IPS DF 4.7 (cell line): ENCODE results near the gene XYLT1.

Source experiments
- DNase-seq: peaks from one replicate; pipeline ENCODE4 v3.0.0-alpha.2; 2013; ENCODE audit warnings: low spot score; ENCODE audit errors: extremely low read depth

XYLT1 gene

GRCh38 chr16:17125671-17126070 is 345.1 kb downstream of the XYLT1 start:
- no peak for DNase-seq

- no peak for DNase-seq
Measured at GRCh38 chr16:17117906-17118577, 352.7 kb downstream of the XYLT1 start.

- DNase-seq: no peak
Measured at GRCh38 chr16:17116595-17117322, 354.0 kb downstream of the XYLT1 start.

- DNase-seq: no peak
Measured at GRCh38 chr16:17109413-17109812, 361.3 kb downstream of the XYLT1 start.

DNA sequence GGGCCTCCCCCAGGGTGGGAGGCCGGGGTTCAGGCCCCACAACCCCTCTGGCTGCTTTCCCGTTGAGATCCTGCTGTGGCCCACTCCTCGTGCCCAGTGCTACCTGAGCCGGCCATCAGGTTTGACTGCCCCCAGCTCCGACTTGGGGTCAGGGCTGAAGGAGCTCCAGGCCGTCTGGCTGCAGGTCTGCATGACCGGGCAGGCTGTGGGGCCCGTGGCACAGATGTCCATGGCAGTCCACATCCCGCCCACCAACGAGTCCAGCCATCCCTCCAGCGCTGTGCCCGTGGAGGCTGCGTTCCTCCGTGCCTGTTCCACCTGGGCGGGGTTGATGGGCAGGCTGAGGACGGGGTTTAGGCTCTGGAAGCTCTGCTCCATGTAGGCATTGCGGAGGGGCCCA is 362.2 kb downstream of the XYLT1 start:
- DNase-seq: no peak

GRCh38 chr16:17107450-17107849 is 363.3 kb downstream of the XYLT1 start:
- no peak for DNase-seq

GRCh38 chr16:17106243-17106791 is 364.4 kb downstream of the XYLT1 start:
- DNase-seq: no peak

DNA sequence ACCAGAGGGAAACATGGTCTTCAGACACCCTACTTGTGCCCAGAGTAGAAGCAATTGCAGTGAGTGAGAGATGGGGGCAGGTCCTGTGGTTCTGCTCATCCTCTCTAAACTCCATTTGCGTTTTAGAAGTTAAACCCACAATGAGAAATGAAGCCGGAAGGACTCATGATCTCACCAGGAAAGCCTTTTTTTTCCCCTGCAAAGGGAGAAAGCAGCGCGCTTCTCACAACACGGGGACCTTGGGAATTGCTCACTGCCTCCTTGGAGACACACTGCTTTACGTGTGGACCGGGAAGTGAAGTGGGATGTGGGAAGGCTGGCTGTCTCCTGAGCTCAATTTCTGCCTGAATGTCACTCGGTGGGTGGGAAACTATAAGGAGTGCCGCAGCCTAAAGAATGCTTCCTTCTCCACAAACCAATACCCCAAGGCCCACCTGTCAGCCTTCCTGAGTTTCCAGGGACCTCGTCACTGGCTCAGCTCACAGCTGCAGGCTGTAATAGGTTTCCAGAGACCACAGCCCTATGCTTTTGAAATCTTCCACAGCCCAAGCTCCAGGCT is 365.4 kb downstream of the XYLT1 start:
- DNase-seq: no peak

GRCh38 chr16:17104654-17105053 is 366.1 kb downstream of the XYLT1 start:
- DNase-seq: no peak

DNA sequence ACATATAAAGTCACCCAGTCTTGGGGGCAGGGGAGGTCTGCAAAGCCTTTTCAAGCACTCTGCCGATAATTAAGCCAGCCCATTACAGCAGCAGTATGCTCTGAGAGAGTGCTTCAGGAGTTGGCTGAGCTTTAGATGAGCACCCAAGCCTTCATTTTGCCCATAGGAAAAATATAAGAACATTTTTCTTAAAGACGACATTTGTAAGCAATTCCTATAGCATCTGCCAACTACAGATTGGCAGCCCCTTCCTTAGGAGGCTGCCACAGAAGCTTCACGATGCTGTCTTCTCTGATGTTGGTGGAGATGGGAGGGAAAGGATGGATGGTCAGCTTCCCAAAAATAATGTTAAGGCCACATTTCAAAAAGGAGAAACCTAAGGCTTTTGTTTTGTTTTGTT is 367.5 kb downstream of the XYLT1 start:
- no peak for DNase-seq

GRCh38 chr16:17101646-17102045 is 369.1 kb downstream of the XYLT1 start:
- DNase-seq: peak; percentile 66

DNA sequence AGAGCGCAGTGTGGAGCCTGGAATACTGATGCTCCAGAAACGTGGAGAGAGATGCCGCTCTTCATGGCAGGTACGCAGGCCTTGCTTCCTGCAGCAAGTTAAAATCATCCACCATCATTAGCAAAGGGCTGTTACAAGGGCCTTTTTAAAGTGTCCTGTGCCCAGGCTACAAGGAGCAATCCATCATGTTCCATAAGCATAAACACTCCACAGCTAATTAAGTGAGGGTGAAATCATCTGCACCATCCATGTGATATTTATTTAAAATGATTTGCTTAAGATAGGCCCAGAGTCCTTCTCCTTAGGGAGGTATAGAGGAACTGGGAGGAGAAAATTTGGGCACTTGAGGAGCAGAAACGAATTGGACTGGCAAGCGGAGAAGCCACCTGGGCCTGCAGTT is 372.1 kb downstream of the XYLT1 start:
- no peak for DNase-seq

- DNase-seq: no peak
Measured at GRCh38 chr16:17084130-17084529, 386.6 kb downstream of the XYLT1 start.

- peak; percentile 91 for DNase-seq
Measured at GRCh38 chr16:17083628-17084027, 387.1 kb downstream of the XYLT1 start.

GRCh38 chr16:17082095-17082882 is 388.5 kb downstream of the XYLT1 start:
- peak; percentile 90 for DNase-seq

DNA sequence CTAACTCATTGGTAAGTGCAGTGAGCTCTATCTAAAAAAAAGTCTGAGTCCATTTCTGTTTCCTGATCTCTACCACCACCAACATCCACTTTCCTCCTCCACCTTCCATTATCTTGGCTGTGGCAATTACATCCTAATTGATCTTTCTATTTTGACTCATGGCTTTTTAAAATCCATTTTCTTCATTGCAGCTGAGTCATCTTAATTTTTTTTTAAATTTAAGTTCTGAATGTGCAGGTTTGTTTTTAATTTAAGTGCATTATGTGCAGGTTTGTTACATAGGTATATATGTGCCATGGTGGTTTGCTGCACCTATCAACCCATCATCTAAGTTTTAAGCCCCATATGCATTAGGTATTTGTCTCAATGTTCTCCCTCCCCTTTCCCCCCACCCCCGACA is 390.7 kb downstream of the XYLT1 start:
- no peak for DNase-seq

DNA sequence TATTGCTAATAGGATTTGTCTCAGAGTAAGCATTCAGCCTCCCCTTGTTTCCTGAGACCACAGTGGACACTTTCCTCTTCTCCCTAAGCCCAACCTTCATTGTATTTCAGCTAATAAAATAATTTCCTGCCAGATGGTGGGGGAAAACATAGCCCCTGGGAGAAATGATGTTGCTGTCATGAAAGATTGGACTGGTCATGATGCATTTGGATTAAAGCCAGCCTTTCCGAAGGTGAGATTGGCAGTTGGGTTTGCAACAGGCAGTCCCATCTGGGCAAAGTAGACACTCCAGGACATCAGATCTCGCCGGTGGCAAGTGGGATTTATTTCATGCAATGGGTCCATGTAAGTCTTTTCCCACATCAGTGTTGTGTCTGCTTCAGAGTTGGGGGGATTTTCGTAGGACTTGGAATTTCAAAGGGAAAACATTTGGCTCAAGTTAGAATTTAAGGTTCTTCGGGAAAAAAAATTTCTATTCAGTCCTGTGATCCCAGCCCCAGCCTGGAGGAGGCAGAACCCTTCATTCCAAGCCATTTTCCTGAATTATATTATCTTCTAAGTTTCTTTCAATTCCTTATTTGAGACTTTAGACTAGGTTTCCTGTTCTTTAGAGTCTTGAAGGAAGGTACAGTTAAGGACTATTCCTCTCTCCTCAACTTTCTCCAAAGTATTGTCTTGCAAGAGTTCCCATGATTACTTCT is 391.7 kb downstream of the XYLT1 start:
- DNase-seq: no peak

DNA sequence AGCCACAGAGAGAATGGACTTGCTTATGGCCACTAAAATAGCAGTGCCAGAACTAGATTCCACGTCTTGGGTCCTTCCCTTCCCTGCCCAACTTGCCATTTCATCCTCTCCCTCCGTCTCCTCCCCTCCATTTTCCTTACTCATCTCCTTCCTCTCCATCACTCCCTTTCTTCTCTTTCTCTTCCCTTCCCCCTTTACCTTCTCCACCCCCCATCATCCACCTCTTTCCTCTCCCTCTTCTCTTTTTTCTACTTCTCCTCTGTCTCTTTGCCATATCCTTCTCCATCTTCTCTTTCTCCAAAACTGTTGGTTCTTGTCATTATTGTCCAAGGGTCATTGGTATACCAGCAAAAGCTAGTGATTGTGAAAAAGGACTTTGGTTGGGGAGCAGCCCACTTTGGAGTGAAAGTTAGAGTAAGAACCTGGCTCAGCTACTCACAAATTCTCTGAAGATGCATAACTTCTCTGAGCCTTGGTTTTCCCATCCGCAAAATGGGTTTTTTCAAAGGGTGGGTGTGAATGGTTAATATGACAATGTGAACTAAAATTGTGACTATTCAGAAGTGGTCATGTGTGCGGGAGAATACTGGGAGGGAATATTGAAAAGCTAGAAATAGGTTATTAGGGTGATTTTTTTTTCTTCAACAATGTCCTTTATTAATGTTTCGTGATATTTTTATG is 393.8 kb downstream of the XYLT1 start:
- no peak for DNase-seq

DNA sequence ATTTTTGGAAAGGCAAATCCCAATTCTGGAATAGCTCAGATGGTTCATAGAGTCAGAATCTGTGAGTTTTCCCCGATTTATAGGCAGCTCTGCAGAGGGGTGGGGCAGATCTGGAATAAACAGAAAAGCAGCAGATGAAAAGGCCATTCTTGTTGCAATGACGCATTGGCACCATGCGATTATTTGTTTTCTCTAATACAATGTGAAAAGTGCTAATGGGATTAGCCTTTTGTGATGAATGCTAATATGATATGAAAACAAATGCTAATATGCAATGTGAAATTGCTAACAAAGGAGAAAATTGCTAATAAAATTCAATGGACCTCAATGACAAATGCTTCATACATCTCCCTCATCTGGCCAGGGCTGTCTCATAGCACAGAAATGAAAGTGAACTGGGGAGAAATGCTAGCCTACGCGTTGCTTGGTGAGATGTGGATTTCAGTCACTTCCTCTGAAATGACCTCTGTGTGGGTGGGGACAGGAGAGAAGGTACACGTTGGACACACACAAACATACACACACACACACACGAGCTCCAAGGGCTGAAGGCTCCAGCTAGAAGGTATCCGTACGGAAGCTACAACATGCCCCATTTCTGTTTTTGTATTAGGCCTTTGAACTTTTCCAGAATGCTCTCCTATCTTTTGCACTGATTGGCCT is 394.5 kb downstream of the XYLT1 start:
- DNase-seq: no peak

GRCh38 chr16:17072104-17072503 is 398.7 kb downstream of the XYLT1 start:
- no peak for DNase-seq
